CD4-positive, alpha-beta T cell (primary cell): ENCODE results near the gene DKK2. TPM values are rescaled to one million over a fixed set of nuclear protein-coding genes. Genes with fewer than 3 reads are reported as not detected.

Source experiments
- ATAC-seq: fragments of 200-7000 bp; cut with Tn5 transposase; one replicate; pipeline ENCODE4 v1.10.0; 2022; ENCODE audit warnings: mild to moderate bottlenecking; ENCODE audit not compliant: poor library complexity
- CTCF ChIA-PET: fragments of 350-600 bp; sonication (Branson Sonifier 250); formaldehyde crosslinking; loops from one replicate; lab custom pipeline; 2021; ENCODE audit warnings: antibody characterized with exemption, inconsistent platforms; lab: Charles Lee
- POLR2A ChIA-PET: fragments of 350-600 bp; sonication (Branson Sonifier 250); formaldehyde crosslinking; loops from one replicate; lab custom pipeline; 2021; ENCODE audit warnings: antibody characterized with exemption, inconsistent platforms; lab: Charles Lee
- DNase-seq, 14 experiments: peaks; one replicate each; pipeline ENCODE4 v3.0.0-alpha.2; 2013 to 2020; ENCODE audit warnings: mixed read lengths in 2 of 14
- H3K27ac ChIP-seq, 2 donors: one replicate each; pipeline versions ENCODE4 v1.5.1 to v1.7.0; 2013; ENCODE audit warnings: low read length in 2 of 2, low read depth in 1 of 2, mild to moderate bottlenecking in 1 of 2
- H3K27me3 ChIP-seq, 2 experiments: 1 replicate in 1 of 2; 2 replicates in 1 of 2; pipeline versions ENCODE4 v1.6.1 to v1.7.0; 2013; ENCODE audit warnings: low read length in 2 of 2, control low read depth in 1 of 2, mild to moderate bottlenecking in 1 of 2, moderate library complexity in 1 of 2; ENCODE audit not compliant: insufficient read depth in 2 of 2, control insufficient read depth in 1 of 2
- H3K36me3 ChIP-seq: one replicate; pipeline ENCODE4 v1.6.1; 2013; ENCODE audit warnings: low read length, control low read depth; ENCODE audit not compliant: insufficient read depth
- H3K4me1 ChIP-seq: one replicate; pipeline ENCODE4 v1.6.1; 2013; ENCODE audit warnings: low read length, control low read depth; ENCODE audit not compliant: insufficient read depth
- H3K4me3 ChIP-seq: one replicate; pipeline ENCODE4 v1.5.1; 2013; ENCODE audit warnings: mild to moderate bottlenecking, low read length, moderate library complexity
- H3K9me3 ChIP-seq, 2 experiments: 1 replicate in 1 of 2; 2 replicates in 1 of 2; pipeline versions ENCODE4 v1.6.1 to v1.7.0; 2013; ENCODE audit warnings: low read length in 2 of 2, mild to moderate bottlenecking in 2 of 2, control low read depth in 1 of 2, moderate library complexity in 1 of 2; ENCODE audit not compliant: control insufficient read depth in 1 of 2, insufficient read depth in 1 of 2
- H3K27ac Mint-ChIP-seq: one replicate; pipeline ENCODE4 v1.8.0; 2020; ENCODE audit warnings: mixed read lengths
- H3K27me3 Mint-ChIP-seq: one replicate; pipeline ENCODE4 v1.8.0; 2021; ENCODE audit warnings: mixed read lengths
- H3K36me3 Mint-ChIP-seq: one replicate; pipeline ENCODE4 v1.8.0; 2021; ENCODE audit warnings: low read depth, mixed read lengths
- H3K4me1 Mint-ChIP-seq: one replicate; pipeline ENCODE4 v1.8.0; 2021; ENCODE audit warnings: low read depth, mixed read lengths
- H3K4me3 Mint-ChIP-seq: one replicate; pipeline ENCODE4 v1.8.0; 2020; ENCODE audit warnings: mild to moderate bottlenecking, mixed read lengths
- H3K9me3 Mint-ChIP-seq: one replicate; pipeline ENCODE4 v1.8.0; 2020; ENCODE audit warnings: mixed read lengths
- CTCF ChIP-seq: fragments of 200-600 bp; IDR thresholded peaks from one replicate; pipeline ENCODE4 v1.8.0; 2022; ENCODE audit warnings: antibody characterized with exemption, mild to moderate bottlenecking
- intact Hi-C, 2 experiments: fragments of 100-400 bp; cut with DNase I in 1 of 2; cut with micrococcal nuclease in 1 of 2; formaldehyde crosslinking; loops; one replicate each; pipeline versions ENCODE4 v1.15.1 to v1.9.0; 2023 to 2025; cut with DNase I, micrococcal nuclease
- total RNA-seq, 174 experiments: library from RNA in 2 of 174; stranded (reverse) in 2 of 174; gene quantifications; one replicate each; pipeline ENCODE4 v1.2.3 and lab custom pipeline; 2021 to 2026

The DKK2 gene
- total RNA-seq, 2 experiments from 2014 or later, result not detected

DNA sequence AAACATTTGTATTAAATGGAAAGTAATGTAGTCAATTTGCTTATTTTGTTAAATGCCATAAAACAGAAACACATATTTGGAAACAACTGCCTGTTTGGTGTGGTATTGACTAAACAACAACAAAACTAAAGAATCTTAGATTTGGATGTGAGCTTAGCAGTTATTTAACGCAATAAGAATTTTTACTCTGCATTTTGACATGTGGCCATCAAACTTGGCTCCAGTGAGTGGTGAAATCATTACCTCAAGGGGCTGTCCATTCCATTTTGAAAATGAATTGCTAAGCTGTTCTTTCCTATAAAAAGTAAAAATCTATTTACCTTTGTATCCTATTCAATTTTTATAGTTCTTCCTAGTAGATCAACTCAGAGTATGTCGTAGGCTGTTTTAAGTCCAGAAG is 84.2 kb downstream of the DKK2 start:
- Histone ChIP-seq H3K9me3 (no peaks in the 10 kb centered on the region), H3K4me3 (no peak overlapping the region), H3K27me3 (no peaks in the 10 kb centered on the region), H3K4me1 (no peaks in the 10 kb centered on the region), H3K27ac (no peak overlapping the region), H3K36me3 (no peaks in the 10 kb centered on the region)
- Mint-ChIP-seq H3K27me3 (peaks cover 4% of the 10 kb centered on the region), H3K36me3 (no peaks in the 10 kb centered on the region), H3K4me3 (no peak overlapping the region), H3K9me3 (peaks cover 4% of the 10 kb centered on the region), H3K27ac (no peak overlapping the region), H3K4me1 (no peaks in the 10 kb centered on the region)
- no peak for TF ChIP-seq CTCF
- intact Hi-C loops, result no loop called here
- DNase-seq (no peak), ATAC-seq (no peak)
- CTCF ChIA-PET, result no interaction called here
- POLR2A ChIA-PET, result no interaction called here

DNA sequence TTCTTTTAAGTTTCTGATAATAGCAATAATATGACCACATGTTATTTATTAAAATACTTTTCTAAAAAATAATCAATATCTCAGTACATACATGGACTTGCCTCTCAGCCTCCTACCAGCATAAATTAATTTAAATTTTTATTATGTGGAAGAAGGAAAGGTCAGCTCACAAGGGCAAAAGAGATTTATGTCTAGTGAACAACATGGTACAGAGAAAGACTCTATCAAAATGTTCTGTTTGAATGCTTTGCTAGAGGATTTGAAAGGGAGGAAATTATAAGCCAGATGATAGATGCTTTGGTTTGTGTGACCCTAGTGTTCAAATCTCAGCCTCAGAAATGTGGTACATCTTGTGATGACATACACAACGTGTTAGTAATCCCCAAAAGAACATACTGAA is 94.3 kb downstream of the DKK2 start:
- Mint-ChIP-seq H3K4me1 (no peaks in the 10 kb centered on the region), H3K4me3 (no peak overlapping the region), H3K36me3 (no peaks in the 10 kb centered on the region), H3K27me3 (no peaks in the 10 kb centered on the region), H3K27ac (no peak overlapping the region), H3K9me3 (peaks cover 3% of the 10 kb centered on the region)
- CTCF ChIA-PET, result no interaction called here
- DNase-seq (no peak), ATAC-seq (no peak)
- Histone ChIP-seq H3K4me1 (no peaks in the 10 kb centered on the region), H3K4me3 (no peak overlapping the region), H3K27me3 (no peaks in the 10 kb centered on the region), H3K27ac (no peak overlapping the region), H3K9me3 (no peaks in the 10 kb centered on the region), H3K36me3 (no peaks in the 10 kb centered on the region)
- no peak for TF ChIP-seq CTCF
- POLR2A ChIA-PET, result no interaction called here
- intact Hi-C loops, result no loop called here

GRCh38 chr4:106930522-106930921 is 105.6 kb downstream of the DKK2 start:
- H3K27ac ChIP-seq, result no peak overlapping the region
- ChIA-PET POLR2A (no interaction called here), CTCF (no interaction called here)
- H3K4me1 ChIP-seq, result no peaks in the 10 kb centered on the region
- Mint-ChIP-seq H3K27ac (no peak overlapping the region), H3K4me1 (no peaks in the 10 kb centered on the region), H3K36me3 (no peaks in the 10 kb centered on the region), H3K4me3 (no peak overlapping the region), H3K27me3 (no peaks in the 10 kb centered on the region), H3K9me3 (no peaks in the 10 kb centered on the region)
- H3K9me3 ChIP-seq, result peaks cover 0 to 3% of the 10 kb centered on the region in 2 experiments
- TF ChIP-seq CTCF, result no peak
- no peak for ATAC-seq
- no peak overlapping the region for H3K4me3 ChIP-seq
- intact Hi-C loops, result no loop called here
- no peaks in the 10 kb centered on the region for H3K27me3 ChIP-seq
- H3K36me3 ChIP-seq, result no peaks in the 10 kb centered on the region
- no peak for DNase-seq
